Hepatic stellate cell (primary cell): ENCODE results near the gene RAPSN.

Source experiments
- DNase-seq: peaks from one replicate; pipeline ENCODE4 v3.0.0; 2011; ENCODE audit warnings: low spot score

Gene RAPSN

DNA sequence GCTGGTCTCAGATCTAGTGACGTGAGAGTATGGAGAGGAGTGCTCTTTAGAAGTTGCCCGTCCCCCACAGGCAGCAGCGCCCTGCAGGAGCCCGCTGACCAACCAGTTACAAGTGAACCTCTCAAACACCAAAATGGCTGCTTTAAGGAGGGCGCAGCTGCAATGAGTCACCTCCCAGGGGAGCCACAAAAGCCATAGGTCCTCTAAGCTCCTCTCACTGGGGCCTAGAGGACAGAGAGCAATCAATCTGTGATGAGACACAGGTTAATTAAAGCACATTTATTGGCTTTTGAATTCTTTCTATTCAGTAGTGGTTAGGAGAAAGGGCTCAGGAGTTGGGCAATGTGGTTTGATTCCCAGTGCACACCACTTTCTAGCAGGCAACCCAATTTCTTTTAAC is 15.5 kb upstream of the RAPSN start:
- no peak for DNase-seq

DNA sequence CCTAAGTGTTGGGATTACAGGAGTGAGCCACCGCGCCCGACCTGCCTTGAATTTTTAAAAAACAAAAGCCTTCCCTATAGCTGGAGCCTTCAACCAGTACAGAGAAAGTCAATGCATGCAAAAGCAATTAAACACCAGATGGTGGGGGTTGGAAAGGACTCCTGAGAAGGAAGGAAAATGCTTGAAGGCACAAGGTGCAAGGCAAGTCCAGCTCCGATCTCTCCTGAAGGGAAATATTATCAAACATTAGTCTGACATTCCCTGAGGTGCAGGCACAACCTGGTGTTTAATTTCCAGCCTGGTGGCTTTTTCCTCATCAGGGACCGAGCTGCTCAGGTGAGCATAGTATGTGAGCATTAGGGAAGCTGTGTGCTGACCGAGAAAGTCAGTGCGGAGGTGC is 12.9 kb upstream of the RAPSN start:
- DNase-seq: no peak

DNA sequence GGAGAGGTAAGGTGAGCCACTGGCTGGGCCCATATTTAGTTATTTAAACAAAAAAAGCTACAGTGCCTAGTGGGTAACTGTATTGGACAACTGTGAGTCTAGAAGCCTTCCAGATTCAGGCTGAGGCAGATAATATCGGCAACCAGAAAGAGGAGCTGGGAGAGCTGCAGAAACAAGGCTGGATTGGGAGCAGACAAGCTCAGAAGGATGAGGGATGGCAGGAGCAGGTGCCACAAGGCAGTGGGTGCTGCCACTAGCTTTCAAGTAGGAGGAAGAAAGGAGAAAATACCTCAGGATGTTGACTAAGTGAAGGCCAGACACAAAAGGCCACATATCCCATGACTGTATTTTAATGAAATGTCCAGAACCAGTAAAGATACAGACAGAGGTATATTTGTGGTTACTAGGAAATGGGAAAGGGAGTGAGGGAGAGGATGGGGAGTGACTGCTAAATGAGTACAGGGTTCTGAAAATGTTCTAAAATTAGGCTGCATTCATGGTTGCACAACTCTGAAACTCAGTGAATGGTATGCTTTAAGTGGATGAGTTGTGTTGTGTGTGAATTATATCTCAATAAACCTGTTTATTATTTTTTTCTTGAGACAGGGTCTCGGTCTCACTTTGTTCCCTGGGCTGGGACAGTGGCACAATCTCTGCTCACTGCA is 11.8 kb upstream of the RAPSN start:
- DNase-seq: no peak

DNA sequence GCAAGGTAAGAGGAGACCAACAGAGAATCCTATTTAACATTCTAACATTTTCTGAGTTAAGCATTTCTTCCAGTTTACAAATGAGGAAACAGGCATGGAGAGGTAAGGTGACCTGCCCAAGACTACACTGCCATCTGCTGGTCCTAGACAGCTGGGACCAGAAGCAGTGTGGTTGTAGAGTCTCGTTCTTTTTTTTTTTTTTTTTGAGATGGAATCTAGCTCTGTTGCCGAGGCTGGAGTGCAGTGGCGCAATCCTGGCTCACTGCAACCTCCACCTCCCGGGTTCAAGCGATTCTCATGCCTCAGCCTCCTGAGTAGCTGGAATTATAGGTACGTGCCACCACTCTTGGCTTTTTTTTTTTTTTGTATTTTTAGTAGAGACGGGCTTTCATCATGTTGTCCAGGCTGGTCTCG is 5.3 kb upstream of the RAPSN start:
- peak; percentile 80 for DNase-seq

DNA sequence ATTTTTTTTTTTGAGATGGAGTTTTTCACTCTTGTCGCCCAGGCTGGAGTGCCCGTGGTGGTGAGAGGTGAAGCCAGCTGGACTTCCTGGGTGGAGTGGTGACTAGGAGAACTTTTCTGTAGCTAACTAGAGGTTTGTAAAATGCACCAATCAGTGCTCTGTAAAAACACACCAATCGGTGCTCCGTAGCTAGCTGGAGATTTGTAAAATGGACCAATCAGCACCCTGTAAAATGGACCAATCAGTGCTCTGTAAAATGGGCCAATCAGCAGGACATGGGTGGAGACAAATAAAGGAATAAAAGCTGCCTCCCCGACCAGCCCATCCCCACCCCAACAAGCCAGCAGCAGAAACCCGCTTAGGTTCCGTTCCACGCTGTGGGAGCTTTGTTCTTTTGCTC is 4.4 kb upstream of the RAPSN start:
- DNase-seq: no peak

DNA sequence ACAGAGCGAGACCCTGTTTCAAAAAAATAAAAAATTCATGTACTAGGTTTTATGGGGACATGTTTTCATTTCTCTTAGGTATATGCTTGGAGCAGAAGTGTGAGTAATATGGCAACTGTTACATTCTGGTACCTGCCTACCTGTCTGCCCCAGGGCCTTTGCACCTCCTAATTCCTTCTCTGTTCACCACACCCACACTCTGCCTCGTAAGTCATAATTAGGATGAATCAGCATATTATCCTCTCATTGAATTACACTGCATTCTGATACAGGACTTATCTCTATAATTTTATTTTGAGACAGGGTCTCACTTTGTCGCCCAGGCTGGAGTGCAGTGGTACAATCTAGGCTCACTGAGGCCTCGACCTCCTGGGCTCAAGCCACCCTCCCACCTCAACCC is 3.1 kb upstream of the RAPSN start:
- DNase-seq: no peak

DNA sequence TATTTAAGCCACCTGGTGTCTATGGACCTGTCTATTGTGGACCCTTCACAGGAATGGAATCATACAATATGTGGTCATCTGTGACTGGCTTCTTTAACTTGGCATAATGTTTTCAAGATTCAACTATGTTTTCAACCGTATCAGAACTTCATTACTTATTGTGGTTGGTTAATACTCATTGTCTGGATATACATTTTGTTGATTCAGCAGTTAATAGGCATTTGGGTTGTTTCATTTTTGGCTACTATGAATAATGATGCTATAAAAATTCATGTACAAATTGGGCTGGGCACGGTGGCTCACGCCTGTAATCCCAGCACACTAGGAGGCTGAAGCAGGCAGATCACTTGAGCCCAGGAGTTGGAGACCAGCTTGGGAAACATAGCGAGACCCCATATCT is 2.5 kb upstream of the RAPSN start:
- DNase-seq: no peak

DNA sequence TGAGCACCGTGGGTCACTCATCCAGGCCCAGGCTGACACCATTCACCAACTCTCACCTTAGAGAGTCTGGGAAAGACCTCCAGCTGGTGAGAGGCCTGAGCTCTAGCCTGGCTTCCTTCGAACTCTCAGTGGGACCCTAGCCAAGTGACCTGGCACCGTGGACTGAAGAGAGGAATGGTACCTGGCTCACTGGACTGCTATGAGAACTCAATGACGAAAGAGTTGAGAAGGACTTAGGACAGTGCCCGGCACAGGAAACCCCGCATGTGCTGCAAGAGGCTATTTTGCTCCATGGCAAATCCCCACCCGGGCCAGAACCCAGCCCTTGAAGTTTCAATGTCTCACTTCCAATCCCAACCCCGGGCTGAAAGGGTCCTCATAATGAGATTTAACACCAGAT is 605 bp upstream of the RAPSN start:
- no peak for DNase-seq

DNA sequence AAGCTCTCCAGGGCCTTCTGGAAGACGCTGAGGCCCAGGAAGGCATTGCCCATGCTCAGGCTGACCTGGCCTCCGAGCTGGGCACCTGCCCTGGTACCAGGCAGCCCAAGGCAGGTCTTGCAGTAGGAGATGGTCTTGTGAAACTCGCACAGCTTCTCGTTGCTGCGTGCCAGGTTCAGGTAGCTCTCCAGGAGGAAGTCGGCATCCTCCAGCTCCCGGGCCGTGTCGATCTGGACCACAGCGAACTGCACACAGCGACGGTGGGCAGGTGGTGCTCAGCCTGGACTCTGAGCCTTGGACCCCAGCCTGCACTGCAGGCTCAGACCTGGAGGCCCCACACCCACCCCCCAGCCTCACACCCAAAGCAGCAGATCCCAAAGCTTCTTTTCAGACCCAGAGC is 1.0 kb downstream of the RAPSN start:
- DNase-seq: no peak

DNA sequence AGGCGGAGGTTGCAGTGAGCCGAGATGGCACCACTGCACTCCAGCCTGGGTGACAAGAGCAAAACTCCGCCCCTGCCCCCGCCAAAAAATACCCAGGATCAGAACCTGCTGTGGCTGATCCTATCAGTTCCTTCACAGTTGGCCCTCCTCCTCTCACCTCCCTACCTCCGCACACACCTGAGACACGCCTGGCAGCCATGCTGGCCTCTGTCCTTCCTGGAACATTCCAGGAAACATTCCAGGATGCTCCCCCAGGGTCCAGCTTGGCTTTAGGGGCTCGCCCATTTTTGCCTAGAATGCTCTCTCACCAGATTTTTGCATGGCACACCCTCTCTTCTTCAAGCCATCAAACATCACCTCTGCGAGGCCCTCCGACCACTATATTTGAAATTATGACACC is 2.1 kb downstream of the RAPSN start:
- no peak for DNase-seq

DNA sequence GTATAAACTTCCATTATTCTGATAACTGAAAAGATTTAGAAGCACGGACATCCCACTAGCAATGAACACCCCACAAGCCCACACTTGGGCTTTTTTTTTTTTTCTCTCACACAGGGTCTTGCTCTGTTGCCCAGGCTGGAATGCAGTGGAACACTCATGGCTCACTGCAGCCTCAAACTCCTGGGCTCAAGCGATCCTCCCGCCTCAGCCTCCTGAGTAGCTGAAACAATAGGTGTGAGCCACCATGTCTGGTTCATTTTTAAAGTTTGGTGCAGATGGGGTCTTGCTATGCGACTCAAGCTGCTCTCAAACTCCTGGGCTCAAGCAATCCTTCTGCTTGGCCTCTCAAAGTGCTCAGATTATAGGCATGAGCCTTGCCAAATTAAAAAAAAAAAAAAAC is 3.1 kb downstream of the RAPSN start:
- no peak for DNase-seq

DNA sequence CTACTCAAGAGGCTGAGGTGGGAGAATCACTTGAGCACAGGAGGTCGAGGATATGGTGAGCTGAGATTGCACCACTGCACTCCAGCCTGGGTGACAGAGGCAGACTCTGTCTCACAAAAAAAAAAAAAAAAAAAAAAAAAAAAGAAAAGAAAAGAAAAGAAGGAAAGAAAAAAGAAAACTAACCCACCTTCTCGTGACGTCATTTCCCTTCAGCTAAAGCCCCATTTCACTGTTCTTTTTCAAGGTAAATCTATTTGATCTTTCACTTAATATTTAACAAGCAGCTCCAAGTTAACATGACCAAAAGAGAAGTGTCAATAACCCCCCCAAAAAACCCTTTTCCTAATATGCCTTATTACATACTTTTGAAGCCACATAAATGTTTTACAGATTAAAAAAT is 5.1 kb downstream of the RAPSN start:
- no peak for DNase-seq

DNA sequence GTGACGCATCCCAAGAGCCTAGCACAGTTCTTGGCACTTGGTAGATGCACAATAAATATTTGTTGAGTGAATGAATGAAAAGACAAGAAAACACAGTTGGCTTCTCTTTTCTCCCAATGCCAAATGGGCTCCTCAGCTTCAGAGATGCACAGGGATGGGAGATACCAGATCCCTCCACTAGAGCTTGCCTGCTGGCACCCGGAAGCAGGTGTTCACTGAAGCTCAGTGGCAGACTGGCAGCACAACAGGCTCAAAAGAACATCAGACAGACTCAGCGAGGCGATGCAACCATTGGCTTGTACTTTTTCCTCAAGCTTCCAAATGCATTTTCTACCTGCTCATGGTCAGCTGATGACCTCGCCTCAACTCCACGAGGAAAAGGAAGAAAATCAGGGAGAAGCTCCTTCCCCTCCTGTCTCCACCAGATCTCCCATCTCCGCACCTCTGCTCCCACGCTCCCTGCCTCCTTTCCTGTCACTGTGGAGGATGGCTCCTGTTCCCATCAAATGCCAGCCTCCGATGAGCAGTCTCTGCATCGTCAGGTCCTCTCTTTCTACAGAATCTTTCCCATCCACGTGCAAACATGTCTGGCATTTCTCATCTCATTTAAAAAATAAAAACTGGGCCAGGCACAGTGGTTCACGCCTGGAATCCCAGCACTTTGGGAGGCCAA is 5.8 kb downstream of the RAPSN start:
- no peak for DNase-seq

DNA sequence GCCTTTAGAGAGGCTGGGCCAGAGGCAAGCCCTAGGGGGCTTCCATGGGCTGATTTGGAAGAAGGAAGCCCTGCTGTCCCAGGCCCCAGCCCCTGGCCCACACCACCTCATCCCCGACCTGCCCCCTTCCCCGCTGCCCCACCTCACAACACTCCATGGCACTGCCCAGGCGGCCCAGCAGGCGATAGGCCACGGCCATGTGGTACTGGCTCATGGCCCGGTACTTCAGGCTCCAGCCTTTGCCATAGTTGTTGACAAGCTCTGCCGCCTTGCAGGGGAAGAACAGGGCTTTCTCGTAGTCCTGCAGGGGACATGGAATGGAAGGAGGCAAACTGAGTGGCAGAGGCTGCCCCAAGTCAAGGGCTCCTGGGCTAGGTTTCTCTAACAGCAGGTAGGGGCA is 6.4 kb downstream of the RAPSN start:
- DNase-seq: no peak

DNA sequence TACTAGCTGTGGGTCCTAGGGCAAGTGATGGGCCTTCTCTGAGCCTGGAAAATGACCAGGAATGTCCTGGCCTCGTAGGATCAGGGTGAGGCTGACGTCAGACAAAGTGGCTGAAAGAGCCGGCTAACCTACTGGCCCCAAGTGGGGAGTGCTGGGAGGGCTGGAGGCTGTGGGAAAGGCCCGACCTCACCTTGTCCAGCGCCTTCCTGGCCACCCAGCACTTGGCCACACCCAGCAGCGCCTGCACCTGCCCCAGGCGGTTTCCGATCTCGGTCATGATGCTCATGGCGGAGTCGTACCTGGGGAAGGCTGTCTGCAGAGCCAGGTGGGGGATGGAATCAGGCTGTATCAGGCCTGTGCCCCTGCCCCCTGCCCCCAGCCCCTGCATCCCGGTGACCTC is 7.5 kb downstream of the RAPSN start:
- DNase-seq: no peak

DNA sequence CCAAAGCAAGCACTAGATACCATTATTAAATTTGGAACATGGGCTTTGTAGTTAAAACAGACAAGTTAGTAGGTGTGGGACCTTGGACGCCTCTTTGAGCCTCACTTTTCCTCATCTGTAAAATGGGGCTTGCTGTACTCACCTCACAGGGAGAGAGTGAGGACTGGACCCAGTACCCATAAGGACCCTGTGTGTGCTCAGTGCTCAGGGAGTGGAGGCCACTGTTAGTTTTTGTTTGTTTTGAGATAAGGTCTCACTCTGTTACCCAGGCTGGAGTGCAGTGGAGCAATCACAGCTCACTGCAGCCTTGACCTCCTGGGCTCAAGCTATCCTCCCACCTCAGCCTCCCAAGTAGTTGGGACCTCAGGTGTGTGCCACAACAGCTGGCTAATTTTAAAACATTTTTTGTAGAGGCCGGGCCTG is 8.9 kb downstream of the RAPSN start:
- no peak for DNase-seq

DNA sequence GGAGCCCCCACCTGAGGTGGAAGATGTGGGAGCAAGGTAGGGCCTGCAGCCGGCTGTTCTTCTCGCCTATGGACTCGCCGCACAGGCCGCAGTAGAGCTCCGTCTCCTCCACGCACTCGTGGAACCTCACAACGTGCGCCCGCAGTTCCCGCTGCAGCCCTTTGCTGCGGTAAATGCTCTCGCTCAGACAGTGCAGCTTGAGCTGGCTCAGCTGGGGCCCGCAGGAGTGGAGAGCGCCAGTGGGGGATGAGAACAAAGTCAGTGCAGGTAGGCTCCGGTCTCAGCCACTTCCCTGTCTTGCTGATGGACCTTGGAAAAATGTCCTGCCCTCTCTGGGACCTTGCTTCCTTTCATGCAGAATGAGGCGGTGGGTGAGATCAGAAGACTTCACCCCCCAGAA is 10.2 kb downstream of the RAPSN start:
- no peak for DNase-seq

DNA sequence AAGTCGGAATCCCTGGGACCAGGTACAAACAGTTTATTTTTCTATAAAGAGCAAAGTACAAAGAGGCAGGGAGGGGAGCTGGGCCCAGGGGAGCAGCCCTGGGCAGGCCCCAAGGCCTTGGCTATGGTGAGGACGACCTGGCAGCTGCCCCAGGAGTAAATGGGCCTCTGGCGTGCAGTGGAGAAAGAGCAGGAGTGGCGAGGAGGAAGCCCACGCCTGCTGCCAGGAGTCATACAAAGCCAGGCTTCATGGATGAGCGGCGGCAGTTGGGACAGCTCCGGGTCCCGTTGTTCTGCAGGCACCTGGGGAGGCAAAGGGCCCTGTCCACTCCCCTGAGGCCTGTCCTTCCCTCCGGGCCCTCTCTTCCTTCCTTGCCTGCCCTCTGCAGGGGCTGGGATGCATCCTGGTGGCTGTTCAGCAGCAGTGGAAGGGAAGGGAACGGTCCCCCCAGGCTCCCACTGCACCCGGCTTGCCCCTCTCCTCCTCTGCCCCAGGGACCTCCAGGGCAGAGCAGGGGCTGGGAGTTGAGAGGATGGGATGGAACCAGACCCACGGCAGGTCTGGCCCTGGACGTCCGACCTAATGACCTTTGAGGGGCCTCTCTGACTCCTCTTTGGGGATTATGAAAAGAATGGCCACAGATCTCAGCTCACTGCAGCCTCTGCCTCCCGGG is 11.1 kb downstream of the RAPSN start:
- DNase-seq: no peak

DNA sequence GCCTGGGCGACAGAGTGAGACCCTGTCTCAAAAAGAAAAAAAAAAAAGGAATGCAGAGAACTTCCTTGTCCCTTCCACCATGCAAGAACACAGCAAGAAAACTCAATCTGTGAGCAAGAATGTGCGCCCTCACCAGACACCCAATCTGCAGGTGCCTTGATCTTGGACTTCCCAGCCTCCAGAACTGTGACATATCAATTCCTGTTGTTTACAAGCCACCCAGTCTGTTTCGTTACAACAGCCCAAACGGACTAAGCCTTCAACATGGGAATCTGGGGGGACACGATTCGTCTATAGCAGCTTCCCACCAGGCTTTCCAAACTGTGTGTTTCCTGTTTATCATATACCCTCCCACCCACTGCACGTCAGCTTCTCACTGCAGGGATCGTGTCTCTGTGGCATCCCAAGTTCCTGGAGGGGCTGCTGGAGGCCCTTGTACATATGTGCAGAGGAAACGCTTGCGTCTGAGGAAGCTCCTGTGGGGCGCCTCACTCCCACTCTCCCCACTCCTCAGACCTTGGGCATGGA is 11.7 kb downstream of the RAPSN start:
- no peak for DNase-seq

DNA sequence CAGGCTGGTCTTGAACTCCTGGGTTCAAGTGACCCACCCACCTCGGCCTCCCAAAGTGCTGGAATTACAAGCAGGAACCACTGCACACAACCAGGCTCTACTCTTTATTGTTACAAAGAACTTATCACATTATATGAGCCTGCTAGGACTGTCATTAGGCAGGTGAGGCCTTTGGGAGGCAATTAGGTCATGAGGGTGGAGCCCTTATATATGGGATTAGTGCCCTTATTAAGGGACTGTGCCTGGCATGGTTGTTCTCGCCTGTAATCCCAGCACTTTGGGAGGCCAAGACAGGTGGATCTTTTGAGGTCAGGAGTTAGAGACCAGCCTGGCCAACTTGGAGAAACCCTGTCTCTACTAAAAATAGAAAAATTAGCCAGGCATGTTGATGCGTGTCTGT is 12.2 kb downstream of the RAPSN start:
- no peak for DNase-seq

DNA sequence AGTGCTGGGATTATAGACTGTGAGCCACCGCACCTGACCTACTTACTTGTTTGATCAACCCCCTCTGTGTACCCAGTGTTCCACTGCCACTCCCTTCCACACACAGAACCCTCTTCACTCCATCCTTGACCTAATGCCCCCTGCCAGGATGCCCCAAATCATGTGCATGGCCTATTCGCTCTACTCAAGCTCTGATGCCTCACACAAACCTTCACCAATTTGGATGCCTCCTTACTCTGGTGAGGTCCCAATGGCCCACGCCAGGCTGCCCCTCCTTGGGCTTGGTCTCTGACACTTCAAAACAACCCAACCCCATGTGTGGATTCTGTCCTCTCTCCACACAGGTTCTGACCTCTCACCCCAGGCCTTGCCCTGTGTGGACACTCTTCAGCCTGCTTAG is 13.2 kb downstream of the RAPSN start:
- DNase-seq: no peak

DNA sequence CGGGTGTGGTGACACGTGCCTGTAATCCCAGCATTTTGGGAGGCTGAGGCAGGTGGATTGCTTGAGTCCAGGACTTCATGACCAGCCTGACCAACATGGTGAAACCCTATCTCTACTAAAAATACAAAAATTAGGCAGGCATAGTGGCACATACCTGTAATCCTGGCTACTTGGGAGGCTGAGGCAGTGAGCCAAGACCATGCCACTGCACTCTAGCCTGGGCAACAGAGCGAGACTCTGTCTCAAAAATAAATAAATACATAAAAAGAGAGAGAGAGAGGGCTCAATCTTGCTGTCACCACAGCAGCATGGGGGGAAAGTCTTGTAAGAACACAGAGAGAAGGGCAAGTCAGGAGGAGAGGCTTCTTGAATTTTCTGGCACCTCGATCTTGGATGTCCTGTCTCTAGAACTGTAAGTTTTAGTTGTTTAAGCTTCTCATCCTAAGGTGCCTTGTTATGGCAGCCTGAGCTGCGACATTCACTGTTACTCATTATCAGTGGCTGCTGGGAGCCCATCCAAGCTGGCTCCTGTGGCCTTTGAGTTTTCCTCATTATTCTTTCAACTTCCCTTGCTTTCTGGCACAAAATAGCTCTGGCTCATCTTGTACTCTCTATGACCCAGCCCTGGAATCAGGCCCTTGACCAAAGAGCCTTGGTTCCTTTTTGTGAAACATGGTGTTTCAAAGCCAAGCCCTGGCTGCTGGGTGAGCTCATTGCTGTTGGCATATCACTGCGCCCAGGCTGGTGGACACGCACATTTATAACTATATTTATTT is 14.7 kb downstream of the RAPSN start:
- DNase-seq: peak; percentile 27

DNA sequence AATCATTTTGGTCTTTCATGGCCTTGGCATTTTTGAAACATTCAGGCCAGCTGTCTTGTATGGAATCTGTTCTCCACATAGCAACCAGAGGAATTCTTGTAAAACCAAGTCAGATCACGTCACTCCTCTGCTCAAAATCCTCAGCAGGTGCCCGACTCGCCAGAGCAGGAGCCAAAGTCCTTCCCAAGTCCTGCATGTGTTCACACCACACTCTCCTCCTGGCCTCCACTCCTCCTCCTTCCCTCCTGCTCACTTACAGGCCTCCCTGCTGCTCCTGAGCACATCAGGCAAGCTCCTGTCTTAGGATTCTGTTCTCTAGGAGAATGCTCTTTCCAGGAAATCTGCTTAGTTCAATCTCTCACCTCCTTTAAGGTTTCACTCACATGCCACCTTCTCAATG is 15.8 kb downstream of the RAPSN start:
- no peak for DNase-seq
